GM23338 (cell line): ENCODE measurements around the gene EIF2S3B. TPM values are rescaled to one million over a fixed set of nuclear protein-coding genes. Genes with fewer than 3 reads are reported as not detected.

Experiments used
- CREB1 ChIP-seq: fragments of 250-450 bp; sonication (Bioruptor Pico); IDR thresholded peaks from 2 replicates; pipeline ENCODE4 v1.5.0; 2020; ENCODE audit warnings: low read depth, mild to moderate bottlenecking, moderate library complexity
- REST ChIP-seq: IDR thresholded peaks from one replicate; pipeline ENCODE4 v1.6.1; 2018; ENCODE audit warnings: antibody characterized with exemption; ENCODE audit not compliant: unreplicated experiment
- polyA plus RNA-seq: library from polyadenylated mRNA; unstranded; fragments of >200 nt; fragmentation: Nextera tagmentation; extraction: Ambion mirVana; gene quantifications from 2 replicates; pipeline ENCODE4 v1.2.1, GENCODE V29; 2016
- small RNA-seq: library from RNA; depleted of rRNA; stranded (forward); fragments of <200 nt; gene quantifications from one replicate; pipeline ENCODE3, GENCODE V24; 2014; ENCODE audit warnings: low replicate concordance
- total RNA-seq: library from RNA; depleted of rRNA; stranded (reverse); fragments of >200 nt; shearing (Covaris generic); gene quantifications from 2 replicates; pipeline ENCODE4 v1.2.3, GENCODE V29; 2014; rRNA removed

Gene EIF2S3B
- total and polyA plus RNA-seq, 2 experiments from 2014 or later: 0.24 to 10.8 TPM

GRCh38 chr12:10557766-10558165 lies 52.1 kb downstream of the EIF2S3B start (continued):
- no peak for TF ChIP-seq REST
- TF ChIP-seq CREB1 (CRISPR knock-in tag): no peak

Small RNAs within 50 kb of the gene (small RNA-seq; reads per million reads assigned to genes)
- not detected for gene SLC25A39P2

Other genes starting within 250 kb of the EIF2S3B start
- 0.03 TPM in 1 of 2 replicates, not detected in the other for gene KLRD1, start 198.0 kb upstream of the EIF2S3B start, total RNA-seq
- gene KLRD1, start 198.0 kb upstream of the EIF2S3B start, polyA plus RNA-seq: 0.02 and 0.27 TPM in 2 replicates
- not detected in 2 replicates for gene KLRK1, start 115.8 kb upstream of the EIF2S3B start, total RNA-seq
- not detected in 2 replicates for gene KLRK1, start 115.8 kb upstream of the EIF2S3B start, polyA plus RNA-seq
- not detected in 2 replicates for gene KLRC4, start 96.1 kb upstream of the EIF2S3B start, total RNA-seq
- not detected in 2 replicates for gene KLRC4, start 96.1 kb upstream of the EIF2S3B start, polyA plus RNA-seq
- not detected in 2 replicates for gene KLRC3, start 85.3 kb upstream of the EIF2S3B start, total RNA-seq
- gene KLRC3, start 85.3 kb upstream of the EIF2S3B start, polyA plus RNA-seq: not detected in 2 replicates
- gene KLRC2, start 69.9 kb upstream of the EIF2S3B start, total RNA-seq: not detected in 2 replicates
- gene KLRC2, start 69.9 kb upstream of the EIF2S3B start, polyA plus RNA-seq: not detected in 2 replicates
- not detected in 2 replicates for gene KLRC1, start 52.5 kb upstream of the EIF2S3B start, total RNA-seq
- gene KLRC1, start 52.5 kb upstream of the EIF2S3B start, polyA plus RNA-seq: not detected in 2 replicates
- 25.1 and 38.5 TPM in 2 replicates for gene MAGOHB, start 107.7 kb downstream of the EIF2S3B start, total RNA-seq
- 170 and 175 TPM in 2 replicates for gene MAGOHB, start 107.7 kb downstream of the EIF2S3B start, polyA plus RNA-seq
- 0.97 and 1.8 TPM in 2 replicates for gene STYK1, start 168.2 kb downstream of the EIF2S3B start, total RNA-seq
- 0.83 and 1.2 TPM in 2 replicates for gene STYK1, start 168.2 kb downstream of the EIF2S3B start, polyA plus RNA-seq
- gene YBX3, start 217.4 kb downstream of the EIF2S3B start, total RNA-seq: 179 and 182 TPM in 2 replicates
- 450 and 500 TPM in 2 replicates for gene YBX3, start 217.4 kb downstream of the EIF2S3B start, polyA plus RNA-seq